ENCODE results near the gene SCAANT1. TPM values are rescaled to one million over a fixed set of nuclear protein-coding genes. Genes with fewer than 3 reads are reported as not detected.
A peak's percentile ranks its signal among the peaks of the same experiment; 100 is the strongest.

SCAANT1 gene
- total and polyA plus RNA-seq, 9 donors, result 0.53 to 1.4 TPM; not detected in 7

DNA sequence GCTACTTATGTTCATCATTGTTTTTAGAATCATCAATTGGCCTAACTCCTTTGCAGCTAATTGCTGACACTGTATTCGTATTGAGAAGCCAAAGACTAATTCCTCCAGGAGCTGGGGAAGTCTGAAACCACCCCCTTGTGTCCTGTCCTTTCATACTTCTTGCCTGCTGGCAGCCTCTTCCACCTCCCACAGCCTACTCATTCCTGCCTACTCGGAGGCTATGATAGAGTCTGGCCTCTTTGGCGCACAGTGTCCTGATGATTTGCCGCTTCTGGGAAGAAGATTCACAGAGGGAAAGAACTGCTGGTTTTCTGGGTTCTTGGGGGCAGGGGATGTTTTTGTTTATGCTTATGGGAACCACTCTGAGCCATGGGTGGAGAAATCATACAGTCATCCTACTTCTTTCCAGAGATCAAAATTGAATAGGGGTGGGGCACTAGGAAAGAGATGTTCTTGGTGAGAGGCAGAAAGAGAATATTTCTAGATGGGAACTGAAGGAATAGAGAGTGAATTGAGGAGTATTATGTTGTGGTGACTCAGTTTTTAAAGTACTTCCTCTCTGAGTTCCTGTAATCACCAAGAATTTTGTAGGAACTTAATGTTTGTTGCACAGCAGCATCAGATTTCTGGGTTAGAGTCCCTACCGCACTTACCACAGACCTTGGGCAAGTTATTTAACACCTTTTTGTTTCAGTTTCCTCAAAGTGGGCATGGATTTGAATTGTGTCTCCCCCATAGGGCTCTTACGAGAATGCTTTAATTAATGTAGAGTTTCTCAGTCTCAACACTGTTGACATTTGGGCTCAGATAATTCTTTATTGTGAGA, 22.1 kb upstream of the SCAANT1 start:
- no peaks in the 10 kb centered on the region for H3K27me3 ChIP-seq (ENCODE audit: control insufficient read depth, insufficient read depth, low read length)
- H3K27ac ChIP-seq (ENCODE audit: low read length), result no peak overlapping the region
- H3K4me1 ChIP-seq (ENCODE audit: control insufficient read depth, insufficient read depth, low read length), result no peaks in the 10 kb centered on the region
- H3K4me3 ChIP-seq (ENCODE audit: low read length), result no peak overlapping the region
- no peaks in the 10 kb centered on the region for H3K9me3 ChIP-seq (replicated peaks; ENCODE audit: control insufficient read depth, low read depth, low read length)
- peaks cover 2% of the 10 kb centered on the region for H3K36me3 ChIP-seq (ENCODE audit: control insufficient read depth, insufficient read depth, low read length)
- DNase-seq, result no peak
- 55% methylated on average over 2 of the region's 6 CpGs for WGBS (ENCODE audit: insufficient coverage)

- Histone ChIP-seq H3K27me3 (ENCODE audit: control insufficient read depth, insufficient read depth, low read length) (no peaks in the 10 kb centered on the region), H3K9me3 (replicated peaks; ENCODE audit: control insufficient read depth, low read depth, low read length) (no peaks in the 10 kb centered on the region), H3K27ac (ENCODE audit: low read length) (no peak overlapping the region), H3K4me3 (ENCODE audit: low read length) (no peak overlapping the region), H3K36me3 (ENCODE audit: control insufficient read depth, insufficient read depth, low read length) (no peaks in the 10 kb centered on the region), H3K4me1 (ENCODE audit: control insufficient read depth, insufficient read depth, low read length) (no peaks in the 10 kb centered on the region)
- WGBS (ENCODE audit: insufficient coverage), result no CpG with 5 or more reads among the region's 1 CpG
- no peak for DNase-seq
These were observed 21.3 kb upstream of the SCAANT1 start for GRCh38 chr3:63933459-63933858.

DNA sequence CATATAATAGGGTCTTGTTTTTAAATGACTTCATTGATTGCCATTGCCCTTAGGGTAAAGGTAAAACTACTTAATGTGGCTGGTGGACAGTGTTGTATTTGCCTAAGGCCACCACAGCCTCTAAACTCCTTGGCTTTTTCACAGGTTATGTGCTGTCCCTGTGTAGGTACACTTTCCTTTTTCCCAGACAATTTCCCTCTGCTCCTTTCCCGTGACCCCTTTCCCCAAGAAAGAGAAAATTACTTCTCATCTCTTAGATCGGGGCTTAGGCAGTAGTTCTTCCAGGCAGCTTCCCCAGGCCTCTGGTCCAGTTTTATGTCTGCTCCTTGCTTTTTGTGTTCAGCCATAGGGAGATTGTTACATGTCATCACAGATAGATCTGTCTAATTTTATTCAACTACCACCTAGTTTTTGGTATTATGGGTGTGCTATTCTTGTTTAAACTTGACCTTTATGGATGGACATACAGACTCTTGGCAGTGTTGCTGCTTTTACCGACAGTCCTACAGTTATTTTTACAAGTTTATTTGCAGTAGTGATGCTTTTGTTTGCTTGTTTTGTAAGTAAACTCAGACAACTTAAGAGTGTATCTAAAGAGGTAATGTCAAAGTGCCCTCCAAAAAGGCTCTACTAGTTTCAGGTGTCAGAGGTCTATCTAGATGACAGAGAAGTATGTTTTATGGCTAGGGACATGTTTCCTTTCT, 20.5 kb upstream of the SCAANT1 start:
- no peak overlapping the region for H3K27ac ChIP-seq (ENCODE audit: low read length)
- H3K4me1 ChIP-seq (ENCODE audit: control insufficient read depth, insufficient read depth, low read length), result no peaks in the 10 kb centered on the region
- 55% methylated on average over 1 of the region's 3 CpGs for WGBS (ENCODE audit: insufficient coverage)

DNA sequence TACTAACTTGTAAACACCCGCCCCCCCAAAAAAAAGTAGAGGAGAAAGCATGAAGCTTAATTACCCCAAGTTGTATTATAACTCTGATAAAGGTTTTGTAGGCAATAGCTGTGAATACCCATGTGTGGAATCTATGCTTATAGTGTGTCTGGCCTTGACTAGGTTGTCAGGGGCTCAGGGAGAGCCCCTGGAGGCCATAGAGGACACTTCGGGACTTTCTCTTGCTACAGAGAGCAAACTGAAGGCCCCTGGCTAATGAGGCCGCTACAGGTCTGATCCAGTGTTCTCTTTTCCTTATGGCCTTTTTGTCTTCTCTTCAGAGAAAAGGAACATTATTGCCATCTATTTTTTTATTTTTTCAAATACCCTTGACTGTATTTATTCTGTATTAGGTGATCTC, 19.1 kb upstream of the SCAANT1 start:
- no peaks in the 10 kb centered on the region for H3K4me1 ChIP-seq (ENCODE audit: control insufficient read depth, insufficient read depth, low read length)
- WGBS (ENCODE audit: insufficient coverage), result 89% methylated on average over 1 of the region's 3 CpGs

More for the DNA sequence above, 20.5 kb upstream of the SCAANT1 start:
- H3K36me3 ChIP-seq (ENCODE audit: control insufficient read depth, insufficient read depth, low read length), result no peaks in the 10 kb centered on the region
- no peak overlapping the region for H3K4me3 ChIP-seq (ENCODE audit: low read length)
- H3K27me3 ChIP-seq (ENCODE audit: control insufficient read depth, insufficient read depth, low read length), result no peaks in the 10 kb centered on the region
- no peaks in the 10 kb centered on the region for H3K9me3 ChIP-seq (replicated peaks; ENCODE audit: control insufficient read depth, low read depth, low read length)
- no peak for DNase-seq

DNA sequence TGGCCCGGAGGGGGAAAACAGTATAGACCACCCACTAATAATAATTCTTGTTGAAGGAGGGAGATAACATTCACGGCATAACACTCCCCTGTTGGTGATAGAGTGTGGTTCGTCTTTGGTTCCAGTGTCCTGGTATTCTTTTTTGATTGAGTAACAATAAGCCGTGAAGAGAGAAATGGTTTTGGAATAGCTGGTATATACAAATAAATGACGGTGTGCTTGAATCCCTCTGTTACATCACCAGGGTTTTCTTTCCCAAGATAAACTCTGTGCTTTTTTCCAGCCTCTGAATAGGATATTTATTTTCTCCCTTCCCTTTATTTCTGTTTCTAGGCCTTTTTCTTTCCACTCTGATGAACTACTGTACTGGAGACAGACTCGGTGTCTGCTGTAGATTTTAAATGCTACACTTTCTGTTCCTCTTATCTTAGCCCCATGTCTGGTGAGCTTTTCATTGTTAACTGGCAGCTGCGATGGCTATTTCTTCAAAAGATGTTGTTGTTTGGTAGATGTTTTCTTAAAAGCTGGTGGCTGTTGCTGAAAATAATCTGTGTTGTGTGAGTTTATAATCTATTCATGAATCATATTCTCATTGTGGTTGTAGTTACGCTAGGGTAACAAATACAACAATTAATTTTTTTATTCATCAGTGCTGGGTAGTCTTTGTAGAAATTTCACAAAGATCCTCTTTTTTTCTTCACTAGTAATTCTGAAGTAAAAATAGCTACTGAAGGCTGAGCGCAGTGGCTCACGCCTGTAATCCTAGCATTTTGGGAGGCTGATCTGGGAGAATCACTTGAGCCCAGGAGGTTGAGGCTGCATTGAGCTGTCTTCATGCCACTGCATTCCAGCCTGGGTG, 15.5 kb upstream of the SCAANT1 start:
- Histone ChIP-seq H3K4me1 (ENCODE audit: control insufficient read depth, insufficient read depth, low read length) (no peaks in the 10 kb centered on the region), H3K4me3 (ENCODE audit: low read length) (no peak overlapping the region), H3K9me3 (replicated peaks; ENCODE audit: control insufficient read depth, low read depth, low read length) (no peaks in the 10 kb centered on the region), H3K36me3 (ENCODE audit: control insufficient read depth, insufficient read depth, low read length) (peaks cover 34% of the 10 kb centered on the region), H3K27ac (ENCODE audit: low read length) (no peak overlapping the region), H3K27me3 (ENCODE audit: control insufficient read depth, insufficient read depth, low read length) (no peaks in the 10 kb centered on the region)
- peak; percentile 25 for DNase-seq
- WGBS (ENCODE audit: insufficient coverage), result no CpG with 5 or more reads among the region's 10 CpGs

More for the DNA sequence above, 19.1 kb upstream of the SCAANT1 start:
- DNase-seq, result no peak
- peaks cover 6% of the 10 kb centered on the region for H3K36me3 ChIP-seq (ENCODE audit: control insufficient read depth, insufficient read depth, low read length)
- no peaks in the 10 kb centered on the region for H3K27me3 ChIP-seq (ENCODE audit: control insufficient read depth, insufficient read depth, low read length)
- no peak overlapping the region for H3K27ac ChIP-seq (ENCODE audit: low read length)
- H3K4me3 ChIP-seq (ENCODE audit: low read length), result no peak overlapping the region
- H3K9me3 ChIP-seq (replicated peaks; ENCODE audit: control insufficient read depth, low read depth, low read length), result no peaks in the 10 kb centered on the region

GRCh38 chr3:63926309-63926708, 14.1 kb upstream of the SCAANT1 start:
- no peaks in the 10 kb centered on the region for H3K9me3 ChIP-seq (replicated peaks; ENCODE audit: control insufficient read depth, low read depth, low read length)
- H3K4me3 ChIP-seq (ENCODE audit: low read length), result no peak overlapping the region
- no peak overlapping the region for H3K27ac ChIP-seq (ENCODE audit: low read length)
- no peak for DNase-seq
- no peaks in the 10 kb centered on the region for H3K27me3 ChIP-seq (ENCODE audit: control insufficient read depth, insufficient read depth, low read length)
- WGBS (ENCODE audit: insufficient coverage), result 93% methylated on average over 4 of the region's 4 CpGs
- H3K4me1 ChIP-seq (ENCODE audit: control insufficient read depth, insufficient read depth, low read length), result no peaks in the 10 kb centered on the region
- peaks cover 37% of the 10 kb centered on the region for H3K36me3 ChIP-seq (ENCODE audit: control insufficient read depth, insufficient read depth, low read length)

- no peak overlapping the region for H3K27ac ChIP-seq (ENCODE audit: low read length)
- H3K27me3 ChIP-seq (ENCODE audit: control insufficient read depth, insufficient read depth, low read length), result no peaks in the 10 kb centered on the region
- peaks cover 53% of the 10 kb centered on the region for H3K36me3 ChIP-seq (ENCODE audit: control insufficient read depth, insufficient read depth, low read length)
- no peak overlapping the region for H3K4me3 ChIP-seq (ENCODE audit: low read length)
- H3K9me3 ChIP-seq (replicated peaks; ENCODE audit: control insufficient read depth, low read depth, low read length), result no peaks in the 10 kb centered on the region
- 60% methylated on average over 1 of the region's 2 CpGs for WGBS (ENCODE audit: insufficient coverage)
- H3K4me1 ChIP-seq (ENCODE audit: control insufficient read depth, insufficient read depth, low read length), result no peaks in the 10 kb centered on the region
- DNase-seq, result no peak
These were observed 10.5 kb upstream of the SCAANT1 start for GRCh38 chr3:63922491-63923199.

GRCh38 chr3:63921741-63922482, 9.7 kb upstream of the SCAANT1 start:
- Histone ChIP-seq H3K27me3 (ENCODE audit: control insufficient read depth, insufficient read depth, low read length) (no peaks in the 10 kb centered on the region), H3K9me3 (replicated peaks; ENCODE audit: control insufficient read depth, low read depth, low read length) (no peaks in the 10 kb centered on the region), H3K4me3 (ENCODE audit: low read length) (no peak overlapping the region), H3K27ac (ENCODE audit: low read length) (no peak overlapping the region), H3K4me1 (ENCODE audit: control insufficient read depth, insufficient read depth, low read length) (no peaks in the 10 kb centered on the region), H3K36me3 (ENCODE audit: control insufficient read depth, insufficient read depth, low read length) (peaks cover 53% of the 10 kb centered on the region)
- peak; percentile 50 for DNase-seq
- 90% methylated on average over 2 of the region's 6 CpGs for WGBS (ENCODE audit: insufficient coverage)

- Histone ChIP-seq H3K36me3 (ENCODE audit: control insufficient read depth, insufficient read depth, low read length) (peaks cover 44% of the 10 kb centered on the region), H3K4me3 (ENCODE audit: low read length) (no peak overlapping the region), H3K9me3 (replicated peaks; ENCODE audit: control insufficient read depth, low read depth, low read length) (no peaks in the 10 kb centered on the region), H3K27ac (ENCODE audit: low read length) (no peak overlapping the region), H3K27me3 (ENCODE audit: control insufficient read depth, insufficient read depth, low read length) (no peaks in the 10 kb centered on the region), H3K4me1 (ENCODE audit: control insufficient read depth, insufficient read depth, low read length) (no peaks in the 10 kb centered on the region)
- WGBS (ENCODE audit: insufficient coverage), result 83% methylated on average over 2 of the region's 5 CpGs
- no peak for DNase-seq
These were observed 7.8 kb upstream of the SCAANT1 start for GRCh38 chr3:63920001-63920400.

Data from muscle of leg (tissue), 11 donors.